Stimulated activated CD4-positive, alpha-beta T cell treated with anti-CD3 and anti-CD28 coated beads, TNF-alpha, amount 100 ng/mL, for 1 hour (primary cell): ENCODE data around the gene GIPC1.
"Not testable (repeated sequence)": the region's sequence is repeated elsewhere in the genome, so short reads cannot be mapped to it uniquely, and the experiment has no call there.

Source experiments
- DNase-seq, 3 donors: peaks; one replicate each; pipeline ENCODE4 v3.0.0-alpha.2; 2020; ENCODE audit warnings: low read depth in 3 of 3, low spot score in 1 of 3

The GIPC1 gene

GRCh38 chr19:14517840-14518505 lies 22.0 kb upstream of the GIPC1 start, which contains the start of gene DNAJB1:
DNAJB1 (minus strand) TSS chr19:14518397; CDS start chr19:14518349, 48 bp downstream.
- DNase-seq: no peak

GRCh38 chr19:14517446-14517839 lies 21.5 kb upstream of the GIPC1 start:
- DNase-seq: no peak

GRCh38 chr19:14516746-14517438 lies 21.0 kb upstream of the GIPC1 start:
- DNase-seq: no peak

DNA sequence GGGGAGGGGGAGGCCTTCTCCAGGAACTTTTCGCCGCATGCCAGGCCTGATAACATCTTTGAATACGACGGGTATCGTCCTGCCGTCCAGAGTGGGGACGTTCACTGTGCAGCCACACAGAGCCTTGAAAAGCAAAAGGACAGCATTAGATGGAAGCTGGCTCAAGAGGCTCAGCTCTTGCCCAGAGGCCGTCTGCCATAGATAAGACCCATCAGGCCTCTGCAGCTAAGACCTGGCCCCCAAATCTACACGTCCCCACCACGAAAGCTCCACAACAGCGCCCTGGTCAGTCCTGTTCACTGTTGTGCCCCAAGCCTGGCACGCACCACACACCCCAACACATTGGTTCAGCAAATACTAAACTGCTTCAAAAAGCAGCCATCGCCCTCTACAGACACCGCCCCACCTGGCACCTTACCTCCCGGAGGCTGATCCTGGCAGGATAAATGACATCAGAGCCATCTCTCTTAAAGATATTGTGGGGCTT lies 20.2 kb upstream of the GIPC1 start:
- no peak for DNase-seq

- no peak for DNase-seq
Observed at GRCh38 chr19:14515501-14516047, 19.6 kb upstream of the GIPC1 start.

DNA sequence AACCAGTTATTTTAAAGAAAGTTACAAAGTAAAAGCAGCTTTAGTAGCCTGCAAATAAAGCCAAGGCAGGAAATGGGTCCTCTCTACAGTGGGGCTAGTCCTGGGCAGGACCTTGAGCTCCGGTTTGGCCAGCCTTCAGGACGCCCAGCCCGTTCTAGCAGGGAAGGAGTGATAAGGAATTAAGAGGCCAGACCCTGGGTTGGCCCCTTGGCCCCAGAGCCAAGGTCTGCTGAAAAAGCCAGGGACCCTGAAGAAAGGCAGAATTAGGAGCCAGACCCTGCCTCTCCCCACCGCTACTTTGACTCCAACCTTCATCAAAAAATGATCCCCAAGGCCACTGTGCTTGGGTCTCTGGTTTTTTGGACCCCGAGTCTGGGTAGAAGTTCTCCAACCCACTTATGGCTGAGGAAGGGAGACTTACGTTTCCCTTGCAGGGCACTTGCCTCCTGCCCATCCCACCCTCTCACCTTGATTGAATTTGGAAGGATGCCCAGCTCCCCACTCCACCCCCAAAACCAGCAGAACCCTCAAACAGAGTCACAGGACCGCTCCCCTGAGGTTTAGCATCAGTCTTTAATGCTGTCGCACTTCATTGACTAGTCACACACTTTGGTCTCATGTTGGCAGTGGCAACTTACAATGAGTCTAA lies 18.4 kb upstream of the GIPC1 start:
- no peak for DNase-seq

- DNase-seq: no peak
Observed at GRCh38 chr19:14512406-14512961, 16.6 kb upstream of the GIPC1 start.

DNA sequence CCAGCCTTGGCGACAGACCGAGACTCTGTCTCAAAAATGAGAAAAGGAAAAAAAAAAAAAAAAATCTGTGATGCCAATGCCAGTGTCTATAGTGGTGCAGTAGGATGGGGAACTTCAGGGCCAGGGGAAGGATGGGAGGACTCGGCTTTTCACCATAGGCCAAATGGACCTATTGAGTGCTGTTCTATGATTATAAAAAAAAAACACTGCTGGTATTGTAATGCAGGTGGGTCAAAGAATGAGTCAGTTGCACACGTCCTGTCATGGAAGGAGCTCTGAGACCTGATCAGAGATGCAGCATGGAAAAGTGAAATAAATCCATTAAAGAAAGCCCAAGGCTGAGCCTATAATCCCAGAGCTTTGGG lies 15.3 kb upstream of the GIPC1 start:
- DNase-seq: no peak

DNA sequence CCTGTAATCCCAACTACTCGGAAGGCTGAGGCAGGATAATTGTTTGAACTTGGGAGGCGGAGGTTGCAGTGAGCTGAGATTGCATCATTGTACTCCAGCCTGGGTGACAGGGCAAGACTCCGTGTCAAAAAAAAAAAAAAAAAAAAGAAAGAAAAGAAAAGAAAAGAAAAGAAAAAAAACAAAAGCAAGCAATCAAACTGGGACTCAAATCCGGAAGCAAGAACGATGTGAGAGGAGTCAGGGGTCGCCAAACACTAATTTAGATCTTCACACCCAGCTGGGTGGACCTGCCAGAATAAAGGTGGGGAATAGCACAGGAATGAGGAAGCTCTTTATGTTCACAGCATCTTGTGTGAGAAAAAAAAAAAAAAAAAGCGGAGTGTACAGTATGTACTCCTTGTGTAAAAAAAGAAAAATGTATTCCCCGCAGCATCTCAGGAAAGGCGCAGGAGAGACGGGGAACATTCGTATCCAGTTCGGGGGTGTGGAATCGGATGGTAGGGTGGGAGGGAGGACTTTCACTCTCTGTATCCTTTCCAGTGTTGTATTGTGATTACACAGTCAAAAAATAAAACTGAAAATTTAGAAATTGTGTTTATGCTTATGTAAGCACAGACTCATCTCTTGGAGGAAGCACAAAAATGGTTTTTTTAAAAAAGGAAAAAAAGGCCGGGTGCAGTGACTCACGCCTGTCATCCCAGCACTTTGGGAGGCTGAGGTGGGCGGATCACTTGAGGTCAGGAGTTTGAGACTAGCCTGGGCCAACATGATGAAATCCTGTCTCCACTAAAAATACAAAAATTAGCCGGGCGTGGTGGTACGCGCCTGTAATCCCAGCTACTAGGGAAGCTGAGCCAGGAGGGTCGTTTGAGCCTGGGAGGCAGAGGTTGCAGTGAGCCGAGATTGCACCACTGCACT lies 14.6 kb upstream of the GIPC1 start:
- no peak for DNase-seq

DNA sequence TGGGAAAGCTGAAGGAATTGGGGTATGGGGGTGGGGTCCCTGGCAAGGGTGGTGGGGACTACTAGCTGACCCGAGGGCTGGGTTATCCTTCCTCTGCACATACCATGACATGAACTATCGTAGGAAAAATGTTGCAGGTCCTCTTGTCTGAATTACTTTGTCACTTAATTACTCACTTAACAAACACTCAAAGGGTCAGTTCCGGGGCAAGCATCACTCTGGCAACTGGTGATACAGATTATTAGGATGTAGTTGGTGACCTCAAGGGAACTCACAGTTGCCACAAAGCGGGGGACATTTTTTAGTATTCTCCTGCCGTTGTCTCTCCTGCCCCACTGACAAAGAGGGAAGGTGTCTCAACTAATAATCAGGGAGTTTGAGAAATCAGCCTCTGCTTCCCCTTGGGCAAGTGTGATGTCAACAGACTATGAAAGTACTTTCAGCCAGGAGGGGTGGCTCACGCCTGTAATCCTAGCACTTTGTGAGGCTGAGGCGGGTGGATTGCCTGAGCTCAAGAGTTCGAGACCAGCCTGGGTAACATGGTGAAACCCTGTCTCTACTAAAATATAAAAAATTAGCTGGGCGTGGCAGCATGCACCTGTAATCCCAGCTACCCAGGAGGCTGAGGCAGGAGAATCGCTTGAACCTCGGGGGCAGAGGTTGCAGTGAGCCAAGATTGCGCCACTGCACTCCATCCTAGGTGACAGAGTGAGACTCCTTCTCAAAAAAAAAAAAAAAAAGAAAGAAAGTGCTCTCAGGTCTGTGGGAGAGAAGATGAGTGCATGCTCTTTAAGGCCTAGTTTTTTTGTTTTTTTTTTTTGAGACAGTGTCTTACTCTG lies 12.0 kb upstream of the GIPC1 start:
- no peak for DNase-seq

GRCh38 chr19:14505488-14506239 lies 9.7 kb upstream of the GIPC1 start:
- DNase-seq: peak in 2 of 3 donors; percentile 52 to 60

DNA sequence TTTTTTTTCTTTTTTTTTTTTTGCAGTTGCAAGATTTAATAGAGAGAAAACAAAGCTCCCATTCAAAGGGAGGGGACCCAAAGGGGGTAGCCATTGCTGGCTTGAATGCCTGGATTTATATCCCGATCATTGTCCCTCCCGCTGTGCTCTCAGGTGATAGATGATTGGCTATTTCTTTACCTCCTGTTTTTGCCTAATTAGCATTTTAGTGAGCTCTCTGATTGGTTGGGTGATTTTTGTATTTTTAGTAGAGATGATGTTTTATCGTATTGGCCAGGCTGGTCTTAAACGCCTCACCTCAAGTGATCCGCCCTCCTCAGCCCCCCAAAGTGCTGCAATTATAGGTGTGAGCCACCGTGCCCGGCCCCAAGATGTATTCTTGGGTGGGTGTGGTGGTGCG lies 8.6 kb upstream of the GIPC1 start:
- DNase-seq: not testable (repeated sequence)

GRCh38 chr19:14503285-14503684 lies 7.4 kb upstream of the GIPC1 start:
- no peak for DNase-seq

DNA sequence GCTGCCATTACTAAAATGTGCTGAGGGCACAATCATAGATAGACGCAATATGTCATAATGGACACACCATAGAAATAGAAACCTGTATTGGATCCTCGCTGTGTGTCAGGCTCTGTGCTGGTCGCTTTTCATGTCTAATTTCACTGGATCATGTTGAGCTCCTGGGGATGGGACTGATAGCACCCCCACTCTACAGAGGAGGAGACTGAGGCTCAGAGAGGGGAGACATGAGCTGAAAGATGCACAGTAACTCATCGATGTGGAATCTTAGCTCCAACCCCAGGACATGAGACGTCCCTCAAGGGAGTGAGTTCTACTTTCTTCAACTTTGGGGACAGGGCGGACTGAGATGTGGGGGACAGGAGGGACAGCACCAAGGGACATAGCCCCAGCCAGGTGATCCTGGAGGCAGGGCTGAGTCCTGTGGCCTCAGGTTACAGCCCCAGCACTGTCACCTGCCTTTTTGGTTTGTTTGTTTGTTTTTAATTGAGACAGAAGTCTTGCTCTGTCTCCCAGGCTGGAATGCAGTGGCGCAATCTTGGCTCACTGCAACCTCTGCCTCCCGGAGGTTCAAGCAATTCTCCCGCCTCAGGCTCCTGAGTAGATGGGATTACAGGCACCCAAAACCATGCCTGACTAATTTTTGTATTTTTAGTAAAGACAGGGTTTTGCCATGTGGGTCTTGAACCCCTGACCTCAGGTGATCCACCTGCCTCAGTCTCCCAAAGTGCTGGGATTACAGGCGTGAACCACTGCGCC lies 6.6 kb upstream of the GIPC1 start:
- no peak for DNase-seq

DNA sequence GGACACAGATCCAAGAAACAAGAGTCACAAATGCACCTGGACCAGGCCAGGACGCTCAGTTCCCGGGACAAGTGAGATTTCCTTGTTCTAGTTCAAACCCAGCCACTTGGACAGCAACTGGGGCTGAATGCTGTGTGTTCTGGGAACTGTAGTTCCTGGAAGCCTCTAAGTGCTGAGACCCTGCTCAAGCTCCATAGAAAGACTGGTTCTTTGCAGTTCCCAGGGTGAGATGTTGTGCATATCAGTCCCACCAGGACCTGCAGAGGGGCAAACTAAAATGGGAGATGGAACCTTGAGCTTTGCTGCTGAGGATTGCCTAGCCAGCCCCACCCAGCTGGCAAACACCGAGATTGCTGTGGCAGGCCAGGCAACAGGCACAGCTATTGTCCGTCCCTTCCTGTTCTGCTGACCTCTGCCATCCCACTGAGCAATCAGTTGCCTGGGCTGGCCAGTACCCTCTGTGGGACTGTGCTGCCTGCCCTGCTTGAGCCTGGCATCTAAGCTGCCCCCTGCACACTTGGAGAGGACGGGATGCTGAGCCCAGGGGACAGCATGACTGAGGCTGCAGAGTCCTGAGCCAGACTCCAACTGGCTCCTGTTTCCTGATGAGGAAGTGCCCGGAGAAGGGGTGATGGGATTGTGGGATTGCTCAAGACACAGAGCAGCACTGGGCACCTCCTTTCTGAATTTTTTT lies 1.4 kb upstream of the GIPC1 start:
- no peak for DNase-seq

DNA sequence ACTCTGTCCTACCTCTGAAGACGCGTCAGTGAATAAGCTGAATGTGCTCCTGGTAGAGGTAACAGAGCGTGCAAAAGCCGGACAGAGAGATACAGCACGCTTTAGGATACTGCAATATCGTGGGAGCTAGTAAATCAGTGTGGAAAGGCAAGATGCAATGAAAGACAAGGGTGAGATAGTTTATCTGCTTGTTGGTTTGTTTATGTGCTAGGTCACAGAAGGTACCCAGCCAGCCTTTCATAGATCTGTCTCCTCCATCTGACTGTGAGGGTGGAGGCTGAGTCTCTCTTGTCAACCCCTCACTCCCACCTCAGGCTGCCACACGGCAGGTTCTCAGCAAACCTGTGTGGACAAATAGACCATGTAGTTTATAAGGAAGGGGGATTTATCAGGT lies 904 bp upstream of the GIPC1 start:
- DNase-seq: no peak

DNA sequence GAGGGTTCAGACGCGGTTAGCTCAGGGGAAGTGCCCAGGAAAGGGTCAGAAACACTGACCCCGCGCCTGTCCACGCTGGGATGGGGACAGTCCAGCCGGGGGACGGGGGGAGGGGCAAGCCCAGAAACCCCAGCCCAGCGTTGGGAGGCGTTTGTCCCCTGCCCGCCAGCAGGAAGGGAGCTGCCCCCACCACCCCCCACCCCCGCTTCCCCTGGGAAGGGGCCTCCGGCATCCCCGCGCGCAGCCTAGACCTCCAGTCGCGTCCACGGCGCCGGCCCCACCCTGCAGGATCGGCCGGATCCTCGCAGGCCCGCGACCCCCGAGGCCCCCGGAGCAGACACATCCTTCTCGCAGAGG lies 277 bp downstream of the GIPC1 start:
- DNase-seq: no peak
